ENCODE results near the gene CCDC117. TPM values are rescaled to one million over a fixed set of nuclear protein-coding genes. Genes with fewer than 3 reads are reported as not detected.

CCDC117 gene
- total RNA-seq, 1 donor: 28.6 TPM

- Histone ChIP-seq H3K4me3 (ENCODE audit: insufficient read depth, low read length) (no peak overlapping the region), H2AFZ (ENCODE audit: low read length) (no peak overlapping the region), H3K9me3 (ENCODE audit: low read depth, low read length) (no peaks in the 10 kb centered on the region), H3K36me3 (ENCODE audit: insufficient read depth, low read length) (peaks cover 61% of the 10 kb centered on the region), H3K79me2 (ENCODE audit: insufficient read depth, low read length) (peaks cover 33% of the 10 kb centered on the region), H3K4me2 (ENCODE audit: insufficient read depth, low read length) (no peak overlapping the region), H4K20me1 (ENCODE audit: insufficient read depth, low read length) (no peaks in the 10 kb centered on the region), H3K4me1 (ENCODE audit: insufficient read depth, low read length) (no peaks in the 10 kb centered on the region), H3K27me3 (ENCODE audit: insufficient read depth, low read length) (no peaks in the 10 kb centered on the region), H3K27ac (ENCODE audit: low read depth, low read length) (no peak overlapping the region)
- no peak for TF ChIP-seq CTCF (IDR thresholded peaks at IDR 0.05; ENCODE audit: extremely low read depth, low read depth, low read length)
- no peak for DNase-seq (ENCODE audit: insufficient read length, low spot score, missing footprints)
Observed at GRCh38 chr22:28783786-28784671, 11.5 kb downstream of the CCDC117 start.

- no peak overlapping the region for H3K27ac ChIP-seq (ENCODE audit: low read depth, low read length)
- DNase-seq (ENCODE audit: insufficient read length, low spot score, missing footprints): peak; percentile 75
- no peak overlapping the region for H2AFZ ChIP-seq (ENCODE audit: low read length)
- peaks cover 50% of the 10 kb centered on the region for H3K36me3 ChIP-seq (ENCODE audit: insufficient read depth, low read length)
- no peaks in the 10 kb centered on the region for H3K4me1 ChIP-seq (ENCODE audit: insufficient read depth, low read length)
- H3K79me2 ChIP-seq (ENCODE audit: insufficient read depth, low read length): peaks cover 10% of the 10 kb centered on the region
- H4K20me1 ChIP-seq (ENCODE audit: insufficient read depth, low read length): no peaks in the 10 kb centered on the region
- no peak for TF ChIP-seq CTCF (IDR thresholded peaks at IDR 0.05; ENCODE audit: extremely low read depth, low read depth, low read length)
- H3K27me3 ChIP-seq (ENCODE audit: insufficient read depth, low read length): no peaks in the 10 kb centered on the region
- H3K4me2 ChIP-seq (ENCODE audit: insufficient read depth, low read length): no peak overlapping the region
- H3K4me3 ChIP-seq (ENCODE audit: insufficient read depth, low read length): no peak overlapping the region
- no peaks in the 10 kb centered on the region for H3K9me3 ChIP-seq (ENCODE audit: low read depth, low read length)
Observed at GRCh38 chr22:28788601-28789000, 16.1 kb downstream of the CCDC117 start.

- Histone ChIP-seq H3K27me3 (ENCODE audit: insufficient read depth, low read length) (no peaks in the 10 kb centered on the region), H3K4me2 (ENCODE audit: insufficient read depth, low read length) (no peak overlapping the region), H3K4me3 (ENCODE audit: insufficient read depth, low read length) (no peak overlapping the region), H2AFZ (ENCODE audit: low read length) (no peak overlapping the region), H3K79me2 (ENCODE audit: insufficient read depth, low read length) (peaks cover 15% of the 10 kb centered on the region), H3K36me3 (ENCODE audit: insufficient read depth, low read length) (peaks cover 50% of the 10 kb centered on the region), H3K9me3 (ENCODE audit: low read depth, low read length) (no peaks in the 10 kb centered on the region), H3K27ac (ENCODE audit: low read depth, low read length) (no peak overlapping the region), H4K20me1 (ENCODE audit: insufficient read depth, low read length) (peaks cover 24% of the 10 kb centered on the region), H3K4me1 (ENCODE audit: insufficient read depth, low read length) (peaks cover 4% of the 10 kb centered on the region)
- TF ChIP-seq CTCF (IDR thresholded peaks at IDR 0.05; ENCODE audit: extremely low read depth, low read depth, low read length): no peak
- DNase-seq (ENCODE audit: insufficient read length, low spot score, missing footprints): no peak
Observed at GRCh38 chr22:28791124-28791523, 18.6 kb downstream of the CCDC117 start.

GRCh38 chr22:28791841-28792490 lies 19.5 kb downstream of the CCDC117 start:
- Histone ChIP-seq H3K27ac (ENCODE audit: low read depth, low read length) (no peak overlapping the region), H3K4me1 (ENCODE audit: insufficient read depth, low read length) (peaks cover 4% of the 10 kb centered on the region), H3K9me3 (ENCODE audit: low read depth, low read length) (no peaks in the 10 kb centered on the region), H3K27me3 (ENCODE audit: insufficient read depth, low read length) (no peaks in the 10 kb centered on the region), H3K79me2 (ENCODE audit: insufficient read depth, low read length) (peaks cover 23% of the 10 kb centered on the region), H4K20me1 (ENCODE audit: insufficient read depth, low read length) (peaks cover 33% of the 10 kb centered on the region), H3K4me2 (ENCODE audit: insufficient read depth, low read length) (no peak overlapping the region), H3K36me3 (ENCODE audit: insufficient read depth, low read length) (peaks cover 50% of the 10 kb centered on the region), H2AFZ (ENCODE audit: low read length) (no peak overlapping the region), H3K4me3 (ENCODE audit: insufficient read depth, low read length) (no peak overlapping the region)
- TF ChIP-seq CTCF (IDR thresholded peaks at IDR 0.05; ENCODE audit: extremely low read depth, low read depth, low read length): no peak
- DNase-seq (ENCODE audit: insufficient read length, low spot score, missing footprints): no peak

All from osteoblast (primary cell).